Neural crest cell (in vitro differentiated cells): ENCODE measurements around the gene METAP1D. TPM values are rescaled to one million over a fixed set of nuclear protein-coding genes. Genes with fewer than 3 reads are reported as not detected.

Experiments used
- DNase-seq: peaks from one replicate; pipeline ENCODE4 v3.0.0; 2021; ENCODE audit warnings: low read depth, mixed read lengths, low spot score
- H3K27ac Mint-ChIP-seq: one replicate; pipeline ENCODE4 v1.8.0; 2021; ENCODE audit warnings: mild to moderate bottlenecking, mixed read lengths; ENCODE audit not compliant: unreplicated experiment
- H3K27me3 Mint-ChIP-seq: 2 replicates; pipeline ENCODE4 v1.8.0; 2021; ENCODE audit warnings: low read depth, mild to moderate bottlenecking, mixed read lengths
- H3K36me3 Mint-ChIP-seq: 2 replicates; pipeline ENCODE4 v1.8.0; 2021; ENCODE audit warnings: low read depth, mild to moderate bottlenecking, mixed read lengths
- H3K4me1 Mint-ChIP-seq: 2 replicates; pipeline ENCODE4 v1.8.0; 2021; ENCODE audit warnings: mixed read lengths
- H3K4me3 Mint-ChIP-seq: one replicate; pipeline ENCODE4 v1.8.0; 2021; ENCODE audit warnings: mild to moderate bottlenecking, mixed read lengths
- H3K9me3 Mint-ChIP-seq: 2 replicates; pipeline ENCODE4 v1.8.0; 2021; ENCODE audit warnings: mixed read lengths
- CTCF ChIP-seq: fragments of 200-600 bp; sonication (generic); conservative IDR thresholded peaks from 2 replicates; pipeline ENCODE4 v1.5.0; 2021; ENCODE audit warnings: antibody characterized with exemption, mild to moderate bottlenecking
- total RNA-seq: library from RNA; stranded (reverse); gene quantifications from 2 replicates; pipeline ENCODE4 v1.2.1, GENCODE V29; 2021

METAP1D gene
- total RNA-seq, 1 donor from 2014 or later, result 11.0 TPM

GRCh38 chr2:172103471-172104272 lies 103.9 kb downstream of the METAP1D start:
- peaks cover 40% of the 10 kb centered on the region for H3K4me1 Mint-ChIP-seq
- H3K27ac Mint-ChIP-seq, result no peak overlapping the region

GRCh38 chr2:172105471-172106107 lies 105.8 kb downstream of the METAP1D start:
- Mint-ChIP-seq H3K9me3 (no peaks in the 10 kb centered on the region), H3K4me3 (peak overlapping the region; percentile 86), H3K36me3 (no peaks in the 10 kb centered on the region), H3K4me1 (peaks cover 39% of the 10 kb centered on the region), H3K27ac (no peak overlapping the region), H3K27me3 (peaks cover 88% of the 10 kb centered on the region)
- no peak for TF ChIP-seq CTCF
- no peak for DNase-seq

More at GRCh38 chr2:172103471-172104272, 103.9 kb downstream of the METAP1D start:
- DNase-seq, result peak; percentile 98
- Mint-ChIP-seq H3K9me3 (no peaks in the 10 kb centered on the region), H3K27me3 (peaks cover 97% of the 10 kb centered on the region), H3K36me3 (peaks cover 1% of the 10 kb centered on the region), H3K4me3 (peak overlapping the region; percentile 90)
- TF ChIP-seq CTCF, result peak; percentile 95

- no peak overlapping the region for H3K27ac Mint-ChIP-seq
- H3K4me1 Mint-ChIP-seq, result peaks cover 39% of the 10 kb centered on the region
- H3K9me3 Mint-ChIP-seq, result no peaks in the 10 kb centered on the region
- TF ChIP-seq CTCF, result peak; percentile 65
- no peaks in the 10 kb centered on the region for H3K36me3 Mint-ChIP-seq
- DNase-seq, result peak; percentile 62
- peaks cover 80% of the 10 kb centered on the region for H3K27me3 Mint-ChIP-seq
- peak overlapping the region; percentile 86 for H3K4me3 Mint-ChIP-seq
Observed at GRCh38 chr2:172106108-172106961, 106.6 kb downstream of the METAP1D start.

- H3K4me3 Mint-ChIP-seq, result peak overlapping the region; percentile 38
- H3K27me3 Mint-ChIP-seq, result peaks cover 64% of the 10 kb centered on the region
- H3K4me1 Mint-ChIP-seq, result peaks cover 29% of the 10 kb centered on the region
- no peak for DNase-seq
- no peak overlapping the region for H3K27ac Mint-ChIP-seq
- no peaks in the 10 kb centered on the region for H3K9me3 Mint-ChIP-seq
- no peaks in the 10 kb centered on the region for H3K36me3 Mint-ChIP-seq
- TF ChIP-seq CTCF, result no peak
Observed at GRCh38 chr2:172107690-172108586, 108.2 kb downstream of the METAP1D start.
